ENCODE results near the gene CDC45. TPM values are rescaled to one million over a fixed set of nuclear protein-coding genes. Genes with fewer than 3 reads are reported as not detected.

Gene CDC45
- total and polyA plus RNA-seq, 12 donors: 0.87 to 7.7 (median 1.4) TPM; not detected in 1

DNA sequence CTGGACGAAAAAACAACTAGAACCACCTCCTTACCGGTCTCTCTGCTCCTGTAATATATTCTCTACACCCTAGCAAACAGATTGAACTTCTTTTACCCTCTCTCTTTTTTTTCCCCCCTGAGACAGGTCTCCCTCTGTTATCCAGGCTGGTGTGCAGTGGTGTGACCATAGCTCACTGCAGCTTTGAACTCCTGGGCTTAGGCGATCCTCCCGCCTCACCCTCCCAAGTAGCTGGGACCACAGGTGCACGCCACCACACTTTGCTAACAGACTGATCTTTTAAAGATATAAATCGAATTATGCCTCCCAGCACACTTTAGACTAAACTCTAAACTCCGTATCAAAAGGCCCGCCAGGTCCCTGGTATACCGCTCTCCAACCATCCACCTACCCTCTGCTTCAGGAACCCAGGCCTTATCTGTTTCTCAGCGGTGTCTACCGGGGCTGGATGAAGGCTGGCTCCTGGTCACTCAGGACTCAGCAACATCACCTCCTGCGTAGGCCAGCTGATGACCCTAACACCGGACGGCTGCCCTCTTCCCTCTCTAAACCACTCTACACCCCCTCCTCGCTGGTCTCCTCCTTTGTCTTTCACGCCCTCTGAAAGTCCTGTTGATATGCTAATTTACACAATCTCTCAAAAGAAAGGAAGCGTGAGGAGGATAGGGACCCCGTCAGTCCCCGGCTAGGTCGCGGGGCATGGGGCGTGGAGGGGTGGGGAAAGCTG lies 33.0 kb upstream of the CDC45 start:
- H3K4me1 ChIP-seq (replicated peaks in 1 of 2): peaks cover 14 to 27% of the 10 kb centered on the region in 2 donors
- TF ChIP-seq POLR2A (IDR thresholded peaks at IDR 0.05): no peak
- TF ChIP-seq, protein P1, sequence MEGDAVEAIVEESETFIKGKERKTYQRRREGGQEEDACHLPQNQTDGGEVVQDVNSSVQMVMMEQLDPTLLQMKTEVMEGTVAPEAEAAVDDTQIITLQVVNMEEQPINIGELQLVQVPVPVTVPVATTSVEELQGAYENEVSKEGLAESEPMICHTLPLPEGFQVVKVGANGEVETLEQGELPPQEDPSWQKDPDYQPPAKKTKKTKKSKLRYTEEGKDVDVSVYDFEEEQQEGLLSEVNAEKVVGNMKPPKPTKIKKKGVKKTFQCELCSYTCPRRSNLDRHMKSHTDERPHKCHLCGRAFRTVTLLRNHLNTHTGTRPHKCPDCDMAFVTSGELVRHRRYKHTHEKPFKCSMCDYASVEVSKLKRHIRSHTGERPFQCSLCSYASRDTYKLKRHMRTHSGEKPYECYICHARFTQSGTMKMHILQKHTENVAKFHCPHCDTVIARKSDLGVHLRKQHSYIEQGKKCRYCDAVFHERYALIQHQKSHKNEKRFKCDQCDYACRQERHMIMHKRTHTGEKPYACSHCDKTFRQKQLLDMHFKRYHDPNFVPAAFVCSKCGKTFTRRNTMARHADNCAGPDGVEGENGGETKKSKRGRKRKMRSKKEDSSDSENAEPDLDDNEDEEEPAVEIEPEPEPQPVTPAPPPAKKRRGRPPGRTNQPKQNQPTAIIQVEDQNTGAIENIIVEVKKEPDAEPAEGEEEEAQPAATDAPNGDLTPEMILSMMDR (IDR thresholded peaks at IDR 0.05): no peak
- WGBS, 4 donors: 23 to 34% (median 25%) methylated on average over 17 to 22 of the region's 22 CpGs
- H3K27ac ChIP-seq: peak overlapping the region; percentile 81 to 96 (median 94)
- peak in 6 of 7 donors; percentile 24 to 70 (median 50) for DNase-seq
- H3K9me3 ChIP-seq (replicated peaks in 1 of 3): no peaks in the 10 kb centered on the region
- peaks cover 0 to 24% of the 10 kb centered on the region in 2 donors for H3K36me3 ChIP-seq (replicated peaks in 1 of 2)
- no peaks in the 10 kb centered on the region for H3K27me3 ChIP-seq
- peak overlapping the region; percentile 49 to 81 (median 54) for H3K4me3 ChIP-seq
- intact Hi-C loops (cut with DNase I): no loop called here

DNA sequence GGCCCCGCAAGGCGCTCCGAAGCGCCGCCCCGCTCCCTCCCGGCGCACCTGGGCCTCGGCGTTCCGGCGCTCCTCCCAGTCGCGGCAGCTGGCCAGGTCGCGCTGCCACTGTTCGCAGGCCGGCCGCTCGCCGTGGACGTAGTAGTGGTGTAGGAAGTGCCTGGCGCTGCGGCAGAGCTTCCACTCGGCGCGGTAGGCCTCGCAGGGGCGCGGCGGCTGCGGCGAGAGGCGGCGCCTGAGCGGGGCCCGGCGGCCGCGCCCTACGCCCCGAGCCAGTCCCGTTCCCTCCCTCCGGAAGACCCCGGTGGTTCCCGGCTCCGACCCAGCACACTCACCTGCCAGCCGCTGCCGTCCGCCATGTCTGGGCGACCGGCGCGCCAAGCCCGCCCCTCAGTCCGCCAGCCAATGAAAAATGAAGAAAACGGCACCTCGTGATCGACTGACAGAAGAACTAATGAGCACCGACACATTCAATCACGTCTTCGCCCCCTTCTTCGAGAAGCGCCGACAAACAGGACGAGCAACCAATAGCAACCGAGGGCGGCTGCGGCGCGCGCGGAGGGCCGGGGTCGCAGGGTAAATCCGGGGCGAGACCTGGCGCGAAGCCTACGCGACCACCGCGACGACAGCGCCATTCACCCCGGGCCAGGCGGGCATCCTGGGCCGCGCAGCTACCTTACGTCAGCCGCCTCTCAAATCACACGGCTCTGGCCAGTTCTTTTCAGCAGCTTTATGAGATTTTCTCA lies 32.2 kb upstream of the CDC45 start, which contains the start of gene C22orf39:
Gene C22orf39 (minus strand): TSS at position 382 of the 746 bp plus-strand sequence. CDS start 23 bp downstream, at position 359.
- H3K9me3 ChIP-seq (replicated peaks in 1 of 3): no peaks in the 10 kb centered on the region
- H3K27me3 ChIP-seq: no peaks in the 10 kb centered on the region
- intact Hi-C loops (cut with DNase I): no loop called here
- H3K4me3 ChIP-seq: peak within 1 kb of the TSS; percentile 49 to 81 (median 54)
- peaks cover 0 to 31% of the 10 kb centered on the region in 2 donors for H3K36me3 ChIP-seq (replicated peaks in 1 of 2)
- DNase-seq: peak; percentile 91 to 97 (median 93)
- peaks cover 14 to 27% of the 10 kb centered on the region in 2 donors for H3K4me1 ChIP-seq (replicated peaks in 1 of 2)
- H3K27ac ChIP-seq: peak within 1 kb of the TSS; percentile 81 to 96 (median 94)
- 0 to 1% (median 0%) methylated on average over 23 to 92 of the region's 92 CpGs for WGBS, 4 donors
- TF ChIP-seq POLR2A (IDR thresholded peaks at IDR 0.05): peak; percentile 90 to 93
- TF ChIP-seq, protein P1 (IDR thresholded peaks at IDR 0.05): peak in 1 of 6 experiments; percentile 15

DNA sequence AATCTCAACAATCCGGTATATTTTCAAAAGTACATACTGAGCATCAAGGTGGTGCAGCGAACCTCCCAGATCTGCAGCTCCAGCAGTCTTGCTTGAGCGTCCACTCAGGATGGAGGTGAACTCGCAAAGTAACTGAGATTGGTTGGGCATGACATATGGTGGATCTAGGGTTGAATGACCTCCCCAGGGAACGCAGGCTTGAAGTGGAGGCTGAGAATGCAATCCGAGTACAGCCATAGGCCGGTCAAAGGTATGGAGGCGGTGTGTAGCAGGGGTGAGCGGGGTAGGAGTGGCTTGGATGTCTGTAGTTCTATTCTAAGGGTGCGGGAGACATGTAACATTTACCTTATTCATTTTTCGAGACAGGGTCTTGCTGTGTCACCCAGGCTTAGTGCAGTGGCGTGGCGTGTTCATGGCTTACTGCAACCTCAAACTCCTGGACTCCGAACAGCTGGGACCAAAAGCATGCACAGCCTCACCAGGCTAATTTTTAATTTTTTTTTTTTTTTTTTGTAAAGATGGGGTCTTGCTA lies 31.6 kb upstream of the CDC45 start:
- Histone ChIP-seq H3K27ac (peak overlapping the region; percentile 81 to 96 (median 94)), H3K36me3 (replicated peaks in 1 of 2) (peaks cover 0 to 37% of the 10 kb centered on the region in 2 donors), H3K9me3 (replicated peaks in 1 of 3) (no peaks in the 10 kb centered on the region), H3K4me1 (replicated peaks in 1 of 2) (peaks cover 14 to 27% of the 10 kb centered on the region in 2 donors), H3K27me3 (no peaks in the 10 kb centered on the region), H3K4me3 (peak overlapping the region in 3 of 4 donors; percentile 49 to 81 (median 56))
- DNase-seq: peak; percentile 35 to 81 (median 65)
- no peak for TF ChIP-seq POLR2A (IDR thresholded peaks at IDR 0.05)
- TF ChIP-seq, protein P1 (IDR thresholded peaks at IDR 0.05): no peak
- intact Hi-C loops (cut with DNase I): no loop called here
- 19 to 24% (median 22%) methylated on average over 13 to 14 of the region's 14 CpGs for WGBS, 4 donors

Measured in adrenal gland (tissue), 12 donors.